OCI-M2 (cell line): ENCODE data around the gene LCA5.
"Not testable (repeated sequence)": the region's sequence is repeated elsewhere in the genome, so short reads cannot be mapped to it uniquely, and the experiment has no call there.

Experiments used
- DNase-seq: peaks from one replicate; lab custom pipeline; 2025; ENCODE audit not compliant: unreplicated experiment; lab: John Stamatoyannopoulos, UW

LCA5 gene

DNA sequence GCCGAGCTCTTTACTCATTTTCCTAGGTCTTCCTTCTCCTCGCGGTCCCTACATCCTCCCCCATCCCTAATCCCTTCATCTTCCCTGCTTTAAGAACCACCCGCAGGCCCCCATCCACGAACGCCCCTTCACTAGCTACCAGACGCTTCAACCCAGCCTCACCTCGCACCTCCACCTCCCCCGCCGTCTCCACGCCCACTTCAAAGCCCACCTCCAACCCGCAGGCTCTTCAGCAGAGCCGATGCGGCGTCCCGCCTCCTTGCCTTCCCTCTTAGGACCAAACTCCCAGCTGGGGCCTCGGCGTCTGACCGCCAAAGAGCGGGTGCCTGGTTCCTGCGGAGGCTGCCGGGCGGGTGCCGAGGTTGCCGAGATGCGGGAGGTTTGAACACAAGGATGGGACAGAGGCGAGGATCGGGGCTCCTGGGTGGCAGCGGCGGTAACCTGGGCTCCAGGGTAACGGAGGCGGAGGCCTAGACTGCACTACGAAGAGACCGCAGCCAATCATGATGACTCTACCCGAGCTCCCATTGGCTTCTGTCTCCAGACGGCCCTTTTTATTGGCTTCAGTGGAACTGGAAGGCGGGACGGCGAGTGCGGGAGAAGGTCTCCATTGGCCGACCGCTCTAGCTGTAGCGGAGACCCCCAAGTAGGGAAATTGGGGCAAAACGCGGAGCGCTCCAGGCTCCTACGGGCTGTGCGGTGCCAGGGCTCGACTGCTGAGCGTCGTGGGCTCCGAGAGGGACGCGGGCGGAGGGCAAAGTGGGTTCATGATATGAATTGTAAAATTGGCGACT is at the start of gene LCA5:
Gene LCA5 (minus strand): TSS at position 477 of the 794 bp plus-strand sequence. CDS start 18,536 bp downstream, outside the sequence.
- peak; percentile 83 for DNase-seq

DNA sequence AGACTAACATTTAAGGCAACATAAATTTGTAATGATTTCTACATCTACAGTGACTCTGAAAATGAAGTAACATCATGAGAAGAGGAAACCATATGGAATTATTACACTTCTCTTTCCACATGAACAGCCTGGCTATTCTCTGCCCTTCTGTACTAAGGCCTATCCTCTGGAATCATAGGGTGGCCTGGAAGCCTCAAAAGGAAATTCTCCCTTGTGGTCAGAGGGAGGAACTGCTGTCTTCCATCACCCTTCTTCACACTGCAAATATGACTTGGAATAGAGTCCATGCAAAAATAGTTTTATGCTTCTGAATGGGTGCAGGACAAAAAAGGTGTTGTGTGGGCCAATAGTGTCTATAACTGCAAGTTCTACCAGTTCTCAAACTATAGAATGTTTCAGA is 49.3 kb upstream of the LCA5 start:
- no peak for DNase-seq

DNA sequence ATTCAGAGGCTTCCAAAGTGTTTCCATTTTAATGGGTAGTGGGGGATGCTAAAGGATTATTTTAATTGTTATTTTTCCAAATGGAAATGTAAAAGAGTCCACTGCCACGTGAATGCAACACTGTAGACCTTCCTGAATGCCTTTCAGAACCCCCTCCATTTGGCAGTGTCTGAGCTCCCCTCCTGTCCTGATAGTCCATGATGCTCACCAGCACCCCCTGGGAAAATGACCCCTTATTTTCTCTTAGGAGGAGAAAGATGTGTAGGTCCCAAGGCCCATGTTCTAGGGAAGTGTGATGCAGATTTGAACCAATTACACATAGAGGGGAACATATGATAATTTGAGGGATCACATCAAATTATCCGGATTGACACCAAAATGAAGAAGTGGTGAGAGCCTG is 47.1 kb upstream of the LCA5 start:
- DNase-seq, result no peak

DNA sequence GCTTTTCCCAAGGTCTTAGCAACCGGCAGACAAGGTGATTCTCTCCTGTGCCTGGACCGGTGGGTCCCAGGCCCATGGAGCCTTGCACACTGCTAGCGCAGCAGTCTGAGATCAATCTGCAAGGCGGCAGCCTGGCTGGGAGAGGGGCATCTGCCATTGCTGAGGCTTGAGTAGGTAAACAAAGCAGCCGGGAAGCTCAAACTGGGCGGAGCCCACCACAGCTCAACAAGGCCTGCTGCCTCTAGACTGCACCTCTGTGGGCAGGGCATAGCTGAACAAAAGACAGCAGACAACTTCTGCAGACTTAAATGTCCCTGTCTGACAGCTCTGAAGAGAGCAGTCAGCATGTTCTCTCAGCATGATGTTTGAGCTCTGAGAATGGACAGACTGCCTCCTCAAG is 40.7 kb upstream of the LCA5 start:
- not testable (repeated sequence) for DNase-seq

DNA sequence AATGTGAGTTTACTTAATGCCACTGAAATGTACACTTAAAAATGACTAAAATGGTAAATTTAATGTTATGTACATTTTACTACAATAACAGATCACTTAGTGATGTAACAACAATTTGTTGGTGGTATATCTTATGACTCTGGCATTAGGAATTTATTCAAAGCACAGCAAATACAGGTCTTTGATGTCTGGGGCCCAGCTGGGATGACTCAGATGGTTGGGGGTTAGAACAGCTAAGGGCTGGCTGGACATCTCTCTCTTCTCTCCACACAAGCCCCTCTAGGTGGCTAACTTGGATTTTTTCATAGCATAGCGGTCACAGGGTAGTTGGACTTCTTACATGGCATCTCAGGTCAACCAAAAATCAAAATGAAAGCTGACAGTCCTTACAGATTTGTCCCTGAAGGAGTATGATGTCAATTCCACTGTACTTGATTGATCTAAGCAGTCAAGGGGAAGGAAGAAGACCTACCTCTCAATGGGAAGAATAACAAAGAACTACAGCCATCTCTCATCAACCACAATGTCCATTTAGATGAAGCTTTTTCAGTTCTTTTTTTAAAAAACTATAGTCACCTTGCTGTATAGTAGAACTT is 37.5 kb upstream of the LCA5 start:
- DNase-seq, result no peak

DNA sequence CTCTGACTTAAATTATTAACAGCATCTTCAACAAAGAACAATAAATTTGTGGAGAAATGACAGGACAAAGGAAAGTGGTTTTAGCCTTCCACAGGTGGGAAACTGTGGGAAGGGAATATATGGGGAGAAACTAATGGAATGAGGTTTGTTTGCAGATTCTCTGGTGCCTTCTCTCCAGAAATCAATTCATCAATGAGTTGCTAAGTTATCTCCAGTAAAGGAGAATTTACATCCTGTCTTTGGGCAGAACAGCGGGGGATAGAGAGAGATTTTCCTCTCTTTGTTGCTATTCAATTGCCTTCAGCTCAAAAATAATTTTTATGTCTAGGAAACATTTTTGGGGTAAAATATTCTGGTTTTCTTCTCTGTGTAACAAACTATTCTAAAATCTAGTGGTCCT is 36.9 kb upstream of the LCA5 start:
- DNase-seq, result no peak

DNA sequence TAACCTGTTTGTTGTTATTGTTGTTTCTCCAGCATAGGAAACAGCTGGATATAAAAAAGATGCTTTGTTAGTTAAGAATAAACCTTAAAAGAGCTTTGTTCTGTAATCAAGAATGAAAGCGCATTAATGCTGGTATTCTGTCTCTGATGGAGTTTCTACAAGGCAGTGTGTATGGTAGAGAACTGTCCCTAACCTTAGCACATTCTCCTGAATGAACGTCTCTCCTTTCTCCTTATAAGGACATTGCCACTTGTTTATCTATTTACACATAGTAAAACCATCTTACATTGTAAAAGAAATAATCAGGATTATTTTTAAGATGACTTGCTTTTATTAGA is 33.8 kb upstream of the LCA5 start:
- no peak for DNase-seq

DNA sequence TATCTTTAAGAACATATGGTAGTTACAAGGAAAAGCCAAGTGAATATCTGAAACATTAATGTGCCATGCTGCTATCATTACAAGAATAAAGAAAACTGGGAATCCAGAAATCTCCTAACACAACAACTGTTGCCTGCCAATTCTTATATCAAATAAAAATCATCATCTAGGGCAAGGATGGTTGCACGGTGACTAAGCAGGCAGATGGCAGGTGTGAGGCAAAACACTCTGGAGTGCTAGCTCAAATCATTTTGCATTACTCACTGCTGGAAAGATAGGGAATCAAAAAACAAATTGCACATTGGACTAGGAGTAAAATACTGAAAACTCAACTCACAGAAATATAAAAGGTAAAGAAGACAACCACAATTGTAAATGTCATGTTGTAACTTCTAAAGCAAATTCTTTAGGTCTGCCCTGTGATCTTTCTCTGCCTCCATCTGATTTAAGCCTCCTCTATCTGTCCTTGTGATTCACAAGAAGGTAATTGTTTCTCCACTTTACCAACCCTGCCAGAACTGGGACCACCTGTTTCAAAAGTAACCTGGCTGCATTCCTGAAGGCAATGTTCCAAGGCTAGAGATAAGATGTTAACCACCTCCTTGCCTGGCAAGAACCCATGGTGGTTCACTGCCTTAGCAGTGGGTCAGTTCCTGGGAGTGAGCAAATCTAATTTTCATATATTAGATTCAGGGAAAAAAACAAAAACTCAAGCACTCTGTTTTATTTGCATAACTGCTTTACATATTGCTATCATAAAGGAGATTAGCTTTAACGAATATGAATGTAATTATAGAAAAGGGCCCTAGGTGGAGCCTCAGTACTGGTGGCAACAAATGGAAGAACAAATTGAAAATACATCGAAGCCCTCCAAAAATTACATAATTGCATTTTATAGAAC is 33.1 kb upstream of the LCA5 start:
- no peak for DNase-seq

DNA sequence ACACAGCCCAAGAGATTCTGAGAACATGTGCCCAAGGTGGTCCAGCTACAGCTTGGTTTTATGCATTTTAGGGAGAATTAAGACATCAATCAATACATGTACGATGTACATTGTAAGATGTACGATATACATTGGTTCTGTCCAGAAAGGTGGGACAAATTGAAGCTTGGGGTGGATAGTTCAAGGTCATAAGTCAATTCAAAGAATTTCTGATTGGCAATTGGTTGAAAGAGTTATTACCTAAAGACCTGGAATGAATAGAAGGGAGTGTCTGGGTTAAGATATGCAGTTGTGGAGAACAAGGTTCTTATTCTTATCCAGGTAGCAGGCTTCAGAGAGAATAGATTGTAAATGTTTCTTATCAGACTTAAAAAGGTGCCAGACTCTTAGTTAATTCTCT is 31.8 kb upstream of the LCA5 start:
- no peak for DNase-seq

DNA sequence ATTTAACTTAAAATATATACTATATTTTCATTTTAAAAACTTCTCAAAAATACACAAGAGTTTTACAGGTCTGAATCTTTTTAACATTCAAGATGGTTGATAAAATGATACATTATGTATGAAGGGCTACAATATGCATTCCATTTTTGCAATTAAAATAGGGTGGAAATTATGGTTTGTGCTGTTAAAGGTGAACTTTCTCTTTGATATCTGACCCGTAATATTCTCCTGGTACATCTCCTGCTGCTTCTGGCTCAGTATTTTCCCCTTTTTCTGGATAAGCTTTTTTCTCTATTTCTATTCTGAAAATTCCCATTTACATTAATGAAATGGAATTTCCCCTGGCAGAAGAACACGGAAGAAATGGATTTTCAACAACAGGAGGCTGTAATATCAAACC is 27.4 kb upstream of the LCA5 start:
- DNase-seq, result no peak

DNA sequence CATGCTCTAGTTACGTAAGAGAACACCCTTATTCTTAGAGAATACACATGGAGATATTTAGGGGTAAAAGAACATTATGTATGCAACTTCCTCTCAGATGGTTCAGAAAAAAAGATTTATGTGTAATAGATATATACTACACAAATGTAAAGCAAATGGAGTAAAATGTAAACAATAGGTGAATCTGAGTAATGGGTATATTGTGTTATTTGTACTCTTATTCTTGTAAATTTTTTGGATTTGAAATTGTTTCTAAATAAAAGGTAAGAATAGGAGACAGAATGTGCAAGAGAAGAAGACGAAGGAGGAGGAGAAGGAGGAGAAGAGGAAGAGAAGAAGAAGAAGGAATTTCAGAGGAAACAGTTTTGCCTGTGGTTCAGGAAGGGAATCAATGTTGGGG is 22.5 kb upstream of the LCA5 start:
- DNase-seq, result no peak

DNA sequence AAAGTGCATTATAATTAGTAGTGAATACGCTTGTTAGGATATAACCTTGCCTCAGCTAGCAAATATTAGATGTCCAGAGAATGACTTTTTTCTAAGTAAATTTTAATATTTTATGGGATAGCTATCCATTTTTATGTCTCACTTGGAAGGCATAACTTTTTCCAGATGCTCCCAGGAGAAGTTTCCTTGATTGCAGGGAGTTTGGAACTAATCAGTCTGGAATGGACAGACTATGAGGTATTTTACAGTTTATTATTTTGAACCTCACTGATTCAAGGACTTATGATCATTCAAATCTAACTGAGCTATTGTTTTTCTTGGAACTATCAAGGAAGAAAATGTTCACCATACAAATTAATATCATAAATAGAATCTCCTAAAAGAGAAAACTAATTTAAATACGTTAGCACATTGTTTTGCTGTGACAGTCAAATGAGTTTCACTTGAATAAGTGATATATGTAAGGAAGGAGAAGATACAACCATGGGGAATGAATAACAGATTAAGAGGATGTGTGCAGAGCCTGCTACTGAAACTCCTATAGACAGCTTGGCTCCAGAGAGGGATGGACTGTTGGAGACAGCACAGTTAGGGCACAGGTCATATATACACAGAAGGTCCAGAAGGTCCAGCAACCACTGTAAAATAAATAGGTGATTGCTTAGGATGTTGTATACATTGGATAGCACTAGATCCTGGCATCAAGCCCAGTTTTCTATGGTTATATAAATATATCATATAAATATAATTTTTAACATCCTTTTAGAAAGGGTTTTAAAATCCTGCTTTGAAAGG is 20.6 kb upstream of the LCA5 start:
- DNase-seq, result no peak

DNA sequence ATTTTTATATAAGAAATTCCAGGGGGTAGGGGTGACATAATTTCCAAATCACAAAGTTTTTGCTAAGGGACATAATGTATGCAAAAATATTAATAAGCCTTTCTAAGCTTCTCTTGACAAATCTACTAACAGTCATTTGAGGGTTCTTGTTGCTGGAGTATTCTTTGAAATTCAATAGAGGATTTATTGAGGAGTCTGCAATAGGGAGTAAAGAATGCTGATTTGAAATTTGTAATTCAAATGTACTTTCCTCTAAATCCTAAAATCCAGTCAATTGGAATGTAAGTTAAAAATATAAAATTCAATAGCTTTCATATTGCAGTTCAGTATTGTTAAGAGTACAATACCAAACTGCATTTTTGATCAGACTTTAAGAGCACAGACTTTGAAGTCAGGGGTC is 17.1 kb upstream of the LCA5 start:
- DNase-seq, result no peak

DNA sequence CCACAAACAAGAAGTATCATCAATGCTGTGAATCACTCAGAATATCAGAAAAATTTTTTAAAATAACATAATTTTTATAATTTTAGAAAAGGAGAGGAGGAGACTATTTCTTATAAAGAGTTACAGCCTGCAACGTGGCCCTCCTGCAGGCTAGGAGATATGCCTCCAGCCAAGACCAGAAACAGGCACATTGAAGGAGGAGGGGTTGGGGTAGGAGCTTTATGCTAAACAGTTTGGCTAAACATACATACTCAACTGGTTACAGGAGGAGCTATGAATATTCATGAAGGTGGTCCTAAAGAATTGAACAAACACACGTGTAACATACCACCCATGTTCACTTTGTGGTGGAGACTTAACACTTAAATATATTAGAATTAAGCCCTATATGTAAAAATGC is 14.2 kb upstream of the LCA5 start:
- no peak for DNase-seq

DNA sequence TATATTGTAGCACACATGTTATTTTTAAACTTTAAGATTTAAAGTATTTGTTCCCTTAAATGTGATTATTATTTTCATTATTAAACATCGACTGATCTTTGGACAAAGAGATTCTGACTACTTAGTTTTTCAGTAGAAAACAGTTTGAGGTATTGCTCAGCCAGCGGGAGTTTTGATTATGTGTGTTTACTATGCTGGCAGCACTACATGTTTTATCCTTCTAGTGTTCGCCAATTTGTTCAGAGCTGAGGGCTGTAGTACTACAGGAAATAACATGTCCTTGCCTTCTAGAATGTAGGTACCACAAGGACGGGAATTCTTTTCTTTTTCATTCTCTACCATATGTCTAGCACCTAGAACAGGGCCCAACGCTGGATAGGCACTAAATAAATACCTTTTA is 11.1 kb upstream of the LCA5 start:
- no peak for DNase-seq

DNA sequence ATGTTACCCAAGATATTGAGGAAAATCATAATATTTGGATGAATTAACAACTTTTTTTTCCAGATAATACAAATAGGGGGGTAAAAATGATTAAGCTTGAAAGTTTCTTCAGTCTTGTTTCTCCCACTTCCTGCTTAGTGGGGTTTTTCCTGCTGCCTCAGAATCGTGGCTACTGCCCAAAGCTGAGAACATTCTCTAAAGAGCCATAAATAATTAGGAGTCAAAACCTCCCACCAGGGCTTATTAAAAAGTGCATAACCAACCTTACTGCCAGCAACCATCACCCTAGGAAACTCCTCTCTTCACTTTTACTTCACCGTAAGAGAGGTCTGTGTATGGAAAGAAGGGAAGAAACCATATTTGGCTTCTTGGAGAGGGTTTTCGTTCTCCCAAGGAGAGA is 9.0 kb upstream of the LCA5 start:
- no peak for DNase-seq

DNA sequence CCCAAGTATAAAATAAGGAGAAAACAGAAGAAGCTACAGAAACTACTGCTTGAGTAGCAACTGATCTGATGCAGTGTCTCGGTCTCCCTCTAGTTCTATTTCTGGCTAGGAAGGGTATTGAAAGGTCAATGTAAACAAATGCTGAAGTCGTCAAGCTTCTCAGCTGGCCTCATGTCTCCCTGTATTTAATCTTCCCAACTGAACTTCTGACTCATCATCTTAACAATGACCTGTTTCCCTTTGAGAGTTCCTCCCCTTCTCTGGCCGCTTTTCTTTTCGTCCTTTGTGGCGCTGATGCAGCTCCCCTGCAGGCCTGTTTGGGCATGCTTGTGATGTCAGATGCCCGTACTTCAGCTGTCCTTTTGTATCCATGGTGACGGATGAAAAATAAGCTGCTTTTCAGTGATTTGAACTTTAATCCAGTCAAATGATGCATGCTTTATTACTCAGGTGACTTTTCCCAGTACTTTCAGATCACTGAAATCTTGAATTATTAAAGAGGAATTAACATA is 7.8 kb upstream of the LCA5 start:
- peak; percentile 66 for DNase-seq

DNA sequence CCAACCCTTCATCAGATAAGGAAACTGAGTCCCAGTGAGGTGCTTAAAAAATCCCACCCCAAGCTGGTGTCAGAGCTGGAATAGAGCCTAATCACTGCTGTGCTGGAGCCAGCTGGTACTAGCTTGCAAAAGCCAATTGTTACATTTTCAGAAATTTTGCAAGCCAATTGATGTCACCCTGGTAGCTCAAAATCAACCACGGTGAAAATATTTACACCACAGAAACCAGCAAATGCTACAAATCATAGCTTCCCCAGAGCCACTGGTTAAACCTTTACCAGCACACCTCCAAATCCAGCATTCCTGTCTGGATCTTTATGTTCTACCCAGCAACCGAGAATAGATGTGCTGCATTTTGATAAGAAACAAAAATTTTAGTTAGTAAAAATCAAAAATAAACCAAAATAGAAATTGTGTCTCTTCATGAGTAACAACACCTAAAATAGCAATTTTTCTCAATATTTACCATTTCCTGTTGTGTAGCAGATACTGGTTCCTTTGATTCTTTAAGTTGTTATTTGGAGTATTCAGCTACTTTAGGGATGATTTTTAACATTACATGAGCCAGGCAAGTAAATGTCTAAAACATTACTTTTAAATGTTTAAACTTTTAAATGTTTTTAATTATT is 7.2 kb upstream of the LCA5 start:
- DNase-seq, result no peak

DNA sequence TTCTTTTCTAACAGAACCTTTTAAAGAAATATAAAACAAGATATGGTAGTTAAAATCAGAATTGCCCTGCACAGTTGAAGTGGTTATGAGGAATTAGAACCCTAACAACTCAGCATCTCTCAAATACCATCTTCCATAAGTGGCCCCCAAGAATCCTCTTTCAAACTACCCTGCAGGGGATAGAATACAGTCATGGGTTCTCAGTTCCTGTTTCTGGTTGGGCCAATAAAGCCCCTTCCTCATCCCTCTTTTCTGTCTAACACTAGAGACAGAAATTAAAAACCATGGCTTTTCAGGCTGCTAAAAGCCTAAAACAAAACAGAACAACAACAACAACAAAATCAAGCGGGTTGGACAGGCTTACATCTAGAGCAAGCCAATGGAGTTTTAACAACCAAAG is 6.7 kb upstream of the LCA5 start:
- DNase-seq, result no peak

DNA sequence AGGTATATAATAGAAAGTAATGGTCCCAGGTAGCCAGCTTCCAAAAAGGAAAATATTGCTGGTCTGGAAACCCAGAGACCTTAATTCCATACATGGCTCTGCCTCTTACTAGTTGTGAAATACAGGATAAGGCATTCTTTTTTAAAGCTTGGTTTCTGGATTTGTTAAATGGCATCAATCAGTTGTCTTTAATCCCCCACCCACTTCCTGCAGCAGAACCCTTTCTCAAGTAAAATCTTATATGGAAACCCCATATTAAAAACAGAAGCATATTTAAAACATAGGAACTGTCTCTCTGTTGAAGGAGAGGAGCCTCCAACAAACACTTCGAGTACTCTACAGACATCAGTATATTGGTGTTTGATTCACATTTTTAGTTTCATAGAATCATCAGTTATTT is 6.2 kb upstream of the LCA5 start:
- no peak for DNase-seq
